Large intestine (tissue), 1 donor: Measurements from ENCODE around the gene OR52N2. TPM values are rescaled to one million over a fixed set of nuclear protein-coding genes. Genes with fewer than 3 reads are reported as not detected.

Experiments
- polyA plus RNA-seq: library from polyadenylated mRNA; unstranded; fragments of 120-200 nt; gene quantifications from one replicate; pipeline ENCODE4 v1.2.1, GENCODE V29; 2013

The OR52N2 gene
- polyA plus RNA-seq, 1 donor: not detected

Other genes starting within 250 kb of the OR52N2 start
- gene OR52B6, start 228.0 kb upstream of the OR52N2 start, polyA plus RNA-seq: not detected
- gene TRIM6, start 212.3 kb upstream of the OR52N2 start, polyA plus RNA-seq: 2.6 TPM
- 11.6 TPM for gene TRIM34, start 183.9 kb upstream of the OR52N2 start, polyA plus RNA-seq
- gene TRIM5, start 123.8 kb upstream of the OR52N2 start, polyA plus RNA-seq: 23.9 TPM
- 15.2 TPM for gene TRIM22, start 119.1 kb upstream of the OR52N2 start, polyA plus RNA-seq
- gene OR56B1, start 72.5 kb upstream of the OR52N2 start, polyA plus RNA-seq: not detected
- gene OR52N4, start 54.7 kb upstream of the OR52N2 start, polyA plus RNA-seq: 0.04 TPM
- gene OR52N5, start 25.6 kb upstream of the OR52N2 start, polyA plus RNA-seq: not detected
- gene OR52N1, start 17.7 kb upstream of the OR52N2 start, polyA plus RNA-seq: not detected
- gene OR52E6, start 33.0 kb downstream of the OR52N2 start, polyA plus RNA-seq: not detected
- not detected for gene OR52E8, start 48.8 kb downstream of the OR52N2 start, polyA plus RNA-seq
- gene OR52E4, start 71.7 kb downstream of the OR52N2 start, polyA plus RNA-seq: not detected
- gene OR52E5, start 84.3 kb downstream of the OR52N2 start, polyA plus RNA-seq: not detected
- not detected for gene OR56A3, start 133.3 kb downstream of the OR52N2 start, polyA plus RNA-seq
- gene OR56A5, start 159.6 kb downstream of the OR52N2 start, polyA plus RNA-seq: not detected
- gene OR52L1, start 178.1 kb downstream of the OR52N2 start, polyA plus RNA-seq: not detected
- not detected for gene OR56A4, start 198.0 kb downstream of the OR52N2 start, polyA plus RNA-seq
- 0.01 TPM for gene OR56A1, start 221.8 kb downstream of the OR52N2 start, polyA plus RNA-seq